Ascending aorta (tissue), 2 donors: ENCODE data around the gene PHPT1. TPM values are rescaled to one million over a fixed set of nuclear protein-coding genes. Genes with fewer than 3 reads are reported as not detected.
A peak's percentile ranks its signal among the peaks of the same experiment; 100 is the strongest.
"Not testable (repeated sequence)": the region's sequence is repeated elsewhere in the genome, so short reads cannot be mapped to it uniquely, and the experiment has no call there.

ENCODE experiments used
- DNase-seq, 2 donors: peaks; one replicate each; pipeline ENCODE4 v3.0.0-alpha.2; 2019; ENCODE audit warnings: low spot score in 2 of 2
- H3K27ac ChIP-seq, 2 donors: fragments of 200-600 bp; sonication (generic); one replicate each; pipeline ENCODE4 v1.5.1; 2016 to 2017; ENCODE audit warnings: mild to moderate bottlenecking in 1 of 2
- H3K27me3 ChIP-seq: fragments of 200-600 bp; sonication (generic); one replicate; pipeline ENCODE4 v1.5.1; 2017
- H3K36me3 ChIP-seq, 2 donors: fragments of 200-600 bp; sonication (generic); one replicate each; pipeline ENCODE4 v1.5.1; 2016
- H3K4me1 ChIP-seq, 2 donors: fragments of 200-600 bp; sonication (generic); one replicate each; pipeline ENCODE4 v1.5.1; 2016 to 2017; ENCODE audit warnings: mild to moderate bottlenecking in 1 of 2
- H3K4me3 ChIP-seq, 2 donors: fragments of 200-600 bp; sonication (generic); one replicate each; pipeline ENCODE4 v1.5.1; 2016 to 2017; ENCODE audit warnings: mild to moderate bottlenecking in 1 of 2
- H3K9me3 ChIP-seq, 2 donors: fragments of 200-600 bp; sonication (generic); one replicate each; pipeline ENCODE4 v1.5.1; 2016
- intact Hi-C: fragments of 100-400 bp; cut with DNase I; formaldehyde crosslinking; loops from one replicate; pipeline ENCODE4 v1.15.1; 2023
- total RNA-seq: library from RNA; depleted of rRNA; stranded (reverse); fragments of >200 nt; gene quantifications from one replicate; pipeline ENCODE4 v1.1.0, GENCODE V29; 2016
- TF ChIP-seq, protein P1 (sequence below), 3 experiments: fragments of 200-600 bp in 2 of 3; fragments of 450-650 bp in 1 of 3; sonication (generic) in 2 of 3; IDR thresholded peaks; one replicate each; pipeline ENCODE4 v1.5.1; 2016 to 2019; ENCODE audit warnings: antibody characterized with exemption in 3 of 3, mild to moderate bottlenecking in 1 of 3, moderate library complexity in 1 of 3

The PHPT1 gene
- total RNA-seq, 1 donor from 2014 or later = 108 TPM

DNA sequence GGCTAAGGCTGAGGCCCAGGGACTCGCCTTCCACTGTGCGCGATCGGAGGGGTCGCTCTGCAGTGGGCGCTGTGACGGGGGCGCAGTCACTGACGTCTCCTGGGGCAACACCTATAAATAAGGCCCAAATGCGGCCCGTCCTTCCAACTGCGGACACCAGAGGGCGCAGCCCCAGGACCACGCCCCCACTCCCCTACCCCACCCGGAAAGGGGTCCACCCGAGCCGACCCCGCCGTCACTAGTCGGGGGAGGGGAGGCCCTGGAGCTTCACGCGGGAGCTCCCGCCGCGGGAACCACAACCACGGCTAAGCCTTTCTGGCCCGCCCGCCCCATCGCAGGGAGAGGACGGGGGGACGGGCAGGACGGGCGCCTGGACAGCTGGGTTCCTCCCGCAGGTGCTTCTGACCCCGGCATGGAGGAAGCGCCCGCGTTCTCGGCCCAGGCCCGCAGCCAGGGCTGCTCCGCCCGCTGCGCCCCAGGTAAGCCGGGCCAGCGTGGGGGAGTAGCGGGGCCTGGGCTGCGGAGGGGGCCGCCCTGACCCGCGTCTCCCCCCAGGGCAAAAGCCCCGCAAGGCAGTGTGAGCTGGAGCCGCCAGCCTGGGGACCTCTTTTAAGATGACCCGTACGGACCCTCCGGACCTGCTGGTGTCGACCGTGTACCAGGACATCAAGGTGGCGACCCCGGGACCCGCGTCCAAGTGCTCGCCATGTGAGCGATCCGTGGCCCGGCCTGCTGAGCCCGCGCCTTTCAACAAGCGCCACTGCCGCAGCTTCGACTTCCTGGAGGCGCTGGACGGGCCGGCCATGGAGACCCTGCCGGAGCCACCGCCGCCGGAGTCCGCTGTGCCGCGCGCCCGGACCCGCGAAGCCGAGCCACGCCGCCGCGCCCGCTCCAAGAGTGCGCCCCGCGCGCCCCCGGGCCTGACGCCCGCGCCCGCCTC lies 5.1 kb upstream of the PHPT1 start:
- Histone ChIP-seq H3K36me3 (peaks cover 12 to 19% of the 10 kb centered on the region in 2 donors), H3K4me3 (peak overlapping the region; percentile 13 to 71), H3K4me1 (peaks cover 3 to 32% of the 10 kb centered on the region in 2 donors), H3K27me3 (peaks cover 34% of the 10 kb centered on the region)
- H3K27ac ChIP-seq, H3K9me3 ChIP-seq, intact Hi-C loops, DNase-seq: not testable (repeated sequence)
- TF ChIP-seq, protein P1, sequence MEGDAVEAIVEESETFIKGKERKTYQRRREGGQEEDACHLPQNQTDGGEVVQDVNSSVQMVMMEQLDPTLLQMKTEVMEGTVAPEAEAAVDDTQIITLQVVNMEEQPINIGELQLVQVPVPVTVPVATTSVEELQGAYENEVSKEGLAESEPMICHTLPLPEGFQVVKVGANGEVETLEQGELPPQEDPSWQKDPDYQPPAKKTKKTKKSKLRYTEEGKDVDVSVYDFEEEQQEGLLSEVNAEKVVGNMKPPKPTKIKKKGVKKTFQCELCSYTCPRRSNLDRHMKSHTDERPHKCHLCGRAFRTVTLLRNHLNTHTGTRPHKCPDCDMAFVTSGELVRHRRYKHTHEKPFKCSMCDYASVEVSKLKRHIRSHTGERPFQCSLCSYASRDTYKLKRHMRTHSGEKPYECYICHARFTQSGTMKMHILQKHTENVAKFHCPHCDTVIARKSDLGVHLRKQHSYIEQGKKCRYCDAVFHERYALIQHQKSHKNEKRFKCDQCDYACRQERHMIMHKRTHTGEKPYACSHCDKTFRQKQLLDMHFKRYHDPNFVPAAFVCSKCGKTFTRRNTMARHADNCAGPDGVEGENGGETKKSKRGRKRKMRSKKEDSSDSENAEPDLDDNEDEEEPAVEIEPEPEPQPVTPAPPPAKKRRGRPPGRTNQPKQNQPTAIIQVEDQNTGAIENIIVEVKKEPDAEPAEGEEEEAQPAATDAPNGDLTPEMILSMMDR (IDR thresholded peaks at IDR 0.05) = peak; percentile 64 to 73 (median 69)

DNA sequence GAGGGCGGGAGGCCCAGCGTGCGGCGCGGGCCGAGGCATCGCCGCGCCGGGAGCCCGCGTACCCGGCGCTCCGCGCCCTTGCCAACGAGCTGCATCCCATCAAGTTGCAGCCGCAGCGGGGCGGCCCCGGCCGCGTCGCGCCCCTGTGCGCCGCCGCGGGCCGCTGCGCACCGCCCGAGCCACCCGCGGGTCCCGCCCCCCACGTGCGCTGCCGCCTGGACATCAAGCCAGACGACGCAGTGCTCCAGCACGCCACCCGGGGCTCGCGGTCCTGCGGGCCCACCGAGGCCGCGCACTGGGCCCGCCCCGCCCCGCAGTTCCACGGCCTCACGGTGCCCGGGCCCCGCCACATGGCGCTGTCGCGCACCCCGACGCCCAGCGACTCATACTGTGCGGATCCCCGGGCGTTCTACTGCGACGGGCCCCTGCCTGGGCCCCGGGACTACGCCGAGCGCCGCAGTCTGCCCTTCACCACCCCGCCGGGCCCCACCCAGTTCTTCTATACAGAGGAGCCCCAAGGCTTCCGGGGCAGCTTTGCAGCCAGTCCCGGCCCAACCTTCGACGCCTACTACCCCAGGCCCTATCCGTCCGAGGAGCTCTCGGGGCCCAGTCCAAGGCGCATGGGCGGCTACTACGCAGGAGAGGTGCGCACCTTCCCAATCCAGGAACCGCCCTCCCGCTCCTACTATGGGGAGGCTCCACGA lies 4.3 kb upstream of the PHPT1 start:
- no peak overlapping the region for H3K4me3 ChIP-seq
- no peak for DNase-seq
- peaks cover 3 to 11% of the 10 kb centered on the region in 2 donors for H3K36me3 ChIP-seq
- TF ChIP-seq, protein P1 (IDR thresholded peaks at IDR 0.05) = no peak
- no peaks in the 10 kb centered on the region for H3K9me3 ChIP-seq
- intact Hi-C loops = loop anchor here (5.0 kb wide), 1 partner anchor 38 kb away; the partner anchor contains the start of gene RABL6
- peaks cover 4 to 33% of the 10 kb centered on the region in 2 donors for H3K4me1 ChIP-seq
- H3K27me3 ChIP-seq = peaks cover 34% of the 10 kb centered on the region
- no peak overlapping the region for H3K27ac ChIP-seq

DNA sequence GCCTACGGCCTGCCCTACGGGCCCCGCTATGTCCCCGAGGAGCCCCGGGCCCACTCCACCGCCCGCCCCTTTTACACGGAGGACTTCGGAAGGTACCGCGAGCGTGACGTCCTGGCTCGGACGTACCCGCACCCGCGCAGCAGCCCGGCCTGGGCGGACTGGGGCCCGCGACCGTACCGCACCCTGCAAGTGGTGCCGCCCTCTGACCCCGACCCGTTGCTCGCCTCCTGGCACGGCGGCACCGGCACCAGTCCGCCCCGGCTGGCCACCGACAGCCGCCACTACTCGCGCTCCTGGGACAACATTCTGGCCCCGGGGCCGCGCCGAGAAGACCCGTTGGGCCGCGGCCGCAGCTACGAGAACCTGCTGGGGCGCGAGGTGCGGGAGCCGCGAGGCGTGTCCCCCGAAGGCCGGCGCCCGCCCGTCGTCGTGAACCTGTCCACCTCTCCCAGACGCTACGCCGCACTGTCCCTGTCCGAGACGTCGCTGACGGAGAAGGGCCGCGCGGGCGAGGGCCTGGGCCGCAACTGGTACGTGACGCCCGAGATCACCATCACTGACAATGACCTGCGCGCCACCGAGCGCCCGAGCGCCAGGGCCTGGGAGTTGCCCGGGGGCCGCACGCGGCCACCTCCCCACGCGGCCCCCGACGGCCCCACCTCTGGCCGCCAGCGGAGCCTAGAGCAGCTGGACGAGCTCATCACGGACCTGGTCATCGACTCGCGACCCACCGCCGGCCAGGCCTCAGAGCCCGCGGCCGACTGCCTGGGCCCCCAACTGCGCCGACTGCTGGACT lies 3.5 kb upstream of the PHPT1 start:
- H3K9me3 ChIP-seq = no peaks in the 10 kb centered on the region
- no peak for DNase-seq
- intact Hi-C loops = loop anchor here (5.0 kb wide), 1 partner anchor 38 kb away; the partner anchor contains the start of gene RABL6
- no peak overlapping the region for H3K27ac ChIP-seq
- H3K4me1 ChIP-seq = peaks cover 11 to 41% of the 10 kb centered on the region in 2 donors
- H3K4me3 ChIP-seq = no peak overlapping the region
- H3K27me3 ChIP-seq = peaks cover 34% of the 10 kb centered on the region
- TF ChIP-seq, protein P1 (IDR thresholded peaks at IDR 0.05) = no peak
- H3K36me3 ChIP-seq = peaks cover 0 to 3% of the 10 kb centered on the region in 2 donors

DNA sequence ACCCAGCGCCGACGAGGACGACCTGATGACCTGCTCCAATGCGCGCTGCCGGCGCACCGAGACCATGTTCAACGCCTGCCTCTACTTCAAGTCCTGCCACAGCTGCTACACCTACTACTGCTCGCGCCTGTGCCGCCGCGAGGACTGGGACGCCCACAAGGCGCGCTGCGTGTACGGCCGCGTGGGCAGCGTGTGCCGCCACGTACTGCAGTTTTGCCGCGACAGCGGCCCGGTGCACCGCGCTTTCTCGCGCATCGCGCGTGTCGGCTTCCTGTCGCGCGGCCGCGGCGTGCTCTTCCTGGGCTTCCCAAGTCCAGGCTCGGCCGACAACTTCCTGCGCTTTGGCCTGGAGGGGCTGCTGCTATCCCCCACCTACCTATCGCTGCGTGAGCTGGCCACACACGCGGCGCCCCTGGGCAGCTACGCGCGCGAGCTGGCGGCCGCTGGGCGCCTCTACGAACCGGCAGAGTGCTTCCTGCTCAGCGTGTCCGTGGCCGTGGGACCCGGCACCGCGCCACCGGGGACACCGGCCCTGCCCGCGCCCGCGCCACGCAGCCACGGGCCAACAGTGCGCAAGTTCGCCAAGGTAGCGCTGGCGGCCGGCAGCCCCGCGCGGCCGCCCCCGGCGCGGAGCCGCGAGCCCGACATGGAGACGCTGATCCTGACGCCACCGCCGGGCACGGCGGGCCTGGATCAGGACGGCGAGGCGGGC lies 2.7 kb upstream of the PHPT1 start:
- H3K27me3 ChIP-seq = peaks cover 34% of the 10 kb centered on the region
- TF ChIP-seq, protein P1 (IDR thresholded peaks at IDR 0.05) = no peak
- H3K9me3 ChIP-seq = no peaks in the 10 kb centered on the region
- H3K4me3 ChIP-seq = peak overlapping the region; percentile 85 to 98
- peaks cover 11 to 43% of the 10 kb centered on the region in 2 donors for H3K4me1 ChIP-seq
- intact Hi-C loops = loop anchor here (5.0 kb wide), 1 partner anchor 39 kb away; the partner anchor contains the start of gene RABL6
- no peak for DNase-seq
- H3K36me3 ChIP-seq = no peaks in the 10 kb centered on the region
- H3K27ac ChIP-seq = no peak overlapping the region
